SJCRH30 (cell line): ENCODE results near the gene COQ5. TPM values are rescaled to one million over a fixed set of nuclear protein-coding genes. Genes with fewer than 3 reads are reported as not detected.
"Not testable (repeated sequence)": the region's sequence is repeated elsewhere in the genome, so short reads cannot be mapped to it uniquely, and the experiment has no call there.

Source experiments
- DNase-seq, 2 experiments: peaks; one replicate each; pipeline ENCODE4 v3.0.0-alpha.2; 2015 to 2020
- H3K27ac ChIP-seq: fragments of 250-450 bp; sonication (Bioruptor Pico); 2 replicates; pipeline ENCODE4 v1.5.1; 2020; ENCODE audit warnings: mild to moderate bottlenecking, moderate library complexity
- H3K27me3 ChIP-seq: fragments of 250-450 bp; sonication (Bioruptor Pico); 2 replicates; pipeline ENCODE4 v1.5.1; 2020; ENCODE audit warnings: mild to moderate bottlenecking, moderate library complexity
- H3K36me3 ChIP-seq: fragments of 250-450 bp; sonication (Bioruptor Pico); 2 replicates; pipeline ENCODE4 v1.5.1; 2020; ENCODE audit warnings: mild to moderate bottlenecking, moderate library complexity
- H3K4me1 ChIP-seq: fragments of 250-450 bp; sonication (Bioruptor Pico); 2 replicates; pipeline ENCODE4 v1.5.1; 2020; ENCODE audit warnings: mild to moderate bottlenecking, moderate library complexity
- H3K4me3 ChIP-seq: fragments of 250-450 bp; sonication (Bioruptor Pico); 2 replicates; pipeline ENCODE4 v1.5.1; 2020; ENCODE audit warnings: mild to moderate bottlenecking, moderate library complexity
- H3K9me3 ChIP-seq: fragments of 250-450 bp; sonication (Bioruptor Pico); replicated peaks from 2 replicates; pipeline ENCODE4 v1.5.1; 2020; ENCODE audit warnings: mild to moderate bottlenecking, moderate library complexity
- total RNA-seq: library from RNA; depleted of rRNA; stranded (reverse); fragments of >200 nt; shearing (Covaris generic); gene quantifications from 2 replicates; pipeline ENCODE4 v1.2.3, GENCODE V29; 2014

COQ5 gene
- total RNA-seq, 1 experiment from 2014 or later, result 34.2 TPM

GRCh38 chr12:120497524-120498150, 31.3 kb downstream of the COQ5 start:
- DNase-seq, result no peak
- H3K27ac ChIP-seq, result no peak overlapping the region
- H3K27me3 ChIP-seq, result no peaks in the 10 kb centered on the region
- H3K36me3 ChIP-seq, result peaks cover 30% of the 10 kb centered on the region
- peaks cover 9% of the 10 kb centered on the region for H3K4me1 ChIP-seq
- peak overlapping the region; percentile 71 for H3K4me3 ChIP-seq
- H3K9me3 ChIP-seq, result no peaks in the 10 kb centered on the region

- Histone ChIP-seq H3K36me3 (peaks cover 30% of the 10 kb centered on the region), H3K4me3 (peak overlapping the region; percentile 71), H3K27me3 (no peaks in the 10 kb centered on the region), H3K9me3 (no peaks in the 10 kb centered on the region), H3K27ac (peak overlapping the region; percentile 23; the same call in 1 of the 2 replicates), H3K4me1 (peaks cover 9% of the 10 kb centered on the region)
- DNase-seq, result peak; percentile 26 to 43
Measured at GRCh38 chr12:120496413-120497340, 32.3 kb downstream of the COQ5 start.

GRCh38 chr12:120495731-120496412, 33.1 kb downstream of the COQ5 start, which contains the start of gene DYNLL1:
TSS of gene DYNLL1 (plus strand) at chr12:120496113. CDS start at chr12:120496422, 309 bp downstream.
- Histone ChIP-seq H3K36me3 (peaks cover 28% of the 10 kb centered on the region), H3K9me3 (no peaks in the 10 kb centered on the region), H3K4me1 (peaks cover 9% of the 10 kb centered on the region), H3K4me3 (peak within 1 kb of the TSS; percentile 71), H3K27ac (peak within 1 kb of the TSS; percentile 23; the same call in 1 of the 2 replicates), H3K27me3 (no peaks in the 10 kb centered on the region)
- peak; percentile 96 to 98 for DNase-seq

- Histone ChIP-seq H3K4me1 (peaks cover 9% of the 10 kb centered on the region), H3K9me3 (no peaks in the 10 kb centered on the region), H3K27ac (no peak overlapping the region), H3K4me3 (peak overlapping the region; percentile 71), H3K36me3 (peaks cover 22% of the 10 kb centered on the region), H3K27me3 (no peaks in the 10 kb centered on the region)
- no peak for DNase-seq
Measured at GRCh38 chr12:120495186-120495730, 33.7 kb downstream of the COQ5 start.

GRCh38 chr12:120490833-120491512, 38.0 kb downstream of the COQ5 start:
- Histone ChIP-seq H3K9me3 (no peaks in the 10 kb centered on the region), H3K27me3 (no peaks in the 10 kb centered on the region)
- no peak for DNase-seq

GRCh38 chr12:120490325-120490724, 38.6 kb downstream of the COQ5 start:
- H3K27ac ChIP-seq, result no peak overlapping the region
- H3K9me3 ChIP-seq, result no peaks in the 10 kb centered on the region
- H3K4me3 ChIP-seq, result no peak overlapping the region
- H3K4me1 ChIP-seq, result no peaks in the 10 kb centered on the region
- DNase-seq, result no peak
- H3K27me3 ChIP-seq, result no peaks in the 10 kb centered on the region
- H3K36me3 ChIP-seq, result no peaks in the 10 kb centered on the region

More at GRCh38 chr12:120490833-120491512, 38.0 kb downstream of the COQ5 start:
- Histone ChIP-seq H3K4me1 (no peaks in the 10 kb centered on the region), H3K36me3 (no peaks in the 10 kb centered on the region), H3K4me3 (no peak overlapping the region), H3K27ac (no peak overlapping the region)

- no peaks in the 10 kb centered on the region for H3K4me1 ChIP-seq
- DNase-seq, result no peak
Measured at GRCh38 chr12:120489018-120489417, 39.9 kb downstream of the COQ5 start.

GRCh38 chr12:120488057-120488640, 40.8 kb downstream of the COQ5 start:
- H3K27me3 ChIP-seq, result no peaks in the 10 kb centered on the region
- H3K4me1 ChIP-seq, result no peaks in the 10 kb centered on the region
- H3K27ac ChIP-seq, result no peak overlapping the region
- H3K4me3 ChIP-seq, result no peak overlapping the region
- no peaks in the 10 kb centered on the region for H3K9me3 ChIP-seq
- H3K36me3 ChIP-seq, result no peaks in the 10 kb centered on the region
- DNase-seq, result no peak

More at GRCh38 chr12:120489018-120489417, 39.9 kb downstream of the COQ5 start:
- no peaks in the 10 kb centered on the region for H3K27me3 ChIP-seq
- H3K4me3 ChIP-seq, result no peak overlapping the region
- H3K9me3 ChIP-seq, result no peaks in the 10 kb centered on the region
- H3K36me3 ChIP-seq, result no peaks in the 10 kb centered on the region
- H3K27ac ChIP-seq, result no peak overlapping the region

- not testable (repeated sequence) for H3K4me1 ChIP-seq, DNase-seq, H3K27ac ChIP-seq, H3K4me3 ChIP-seq, H3K36me3 ChIP-seq, H3K27me3 ChIP-seq, H3K9me3 ChIP-seq
Measured at GRCh38 chr12:120487552-120487951, 41.4 kb downstream of the COQ5 start.

GRCh38 chr12:120485961-120486881, 42.7 kb downstream of the COQ5 start:
- Histone ChIP-seq H3K4me1 (no peaks in the 10 kb centered on the region), H3K27ac (no peak overlapping the region), H3K36me3 (no peaks in the 10 kb centered on the region), H3K9me3 (no peaks in the 10 kb centered on the region), H3K27me3 (no peaks in the 10 kb centered on the region), H3K4me3 (no peak overlapping the region)
- DNase-seq, result no peak

- no peak for DNase-seq
- Histone ChIP-seq H3K27me3 (no peaks in the 10 kb centered on the region), H3K9me3 (no peaks in the 10 kb centered on the region), H3K4me3 (no peak overlapping the region), H3K27ac (no peak overlapping the region), H3K36me3 (no peaks in the 10 kb centered on the region), H3K4me1 (no peaks in the 10 kb centered on the region)
Measured at GRCh38 chr12:120483621-120484020, 45.3 kb downstream of the COQ5 start.

GRCh38 chr12:120481022-120481767, 47.8 kb downstream of the COQ5 start:
- Histone ChIP-seq H3K9me3 (no peaks in the 10 kb centered on the region), H3K4me3 (no peak overlapping the region), H3K36me3 (no peaks in the 10 kb centered on the region), H3K27ac (no peak overlapping the region), H3K27me3 (no peaks in the 10 kb centered on the region), H3K4me1 (no peaks in the 10 kb centered on the region)
- DNase-seq, result no peak
